ENCODE results near the gene ZNF549.

ZNF549 gene

DNA sequence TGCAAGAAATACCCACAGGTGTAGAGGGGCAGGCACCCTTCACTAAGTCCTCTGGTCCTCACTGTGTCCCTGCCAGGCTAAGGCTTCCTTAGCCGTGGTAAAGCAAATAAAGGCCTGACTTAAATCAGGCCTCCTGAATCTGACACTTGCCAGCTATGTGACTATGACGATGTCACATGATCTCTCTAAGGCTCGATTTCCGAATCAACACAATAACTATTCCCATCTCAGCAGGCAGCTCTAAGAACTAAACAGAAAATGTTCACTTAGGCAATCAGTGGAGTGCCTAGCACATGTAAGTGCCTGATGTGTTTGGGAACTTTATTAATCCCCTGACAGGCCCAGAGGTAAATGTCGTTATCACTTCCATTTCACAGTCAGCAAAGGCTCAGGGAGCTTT is 30.5 kb downstream of the ZNF549 start:
- Mint-ChIP-seq H3K27me3 (peaks cover 5% of the 10 kb centered on the region), H3K4me1 (peaks cover 30% of the 10 kb centered on the region), H3K4me3 (no peak overlapping the region), H3K9me3 (peaks cover 59% of the 10 kb centered on the region), H3K27ac (no peak overlapping the region), H3K36me3 (ENCODE audit: low read depth) (peaks cover 80% of the 10 kb centered on the region)
- DNase-seq = no peak
- no peak for ATAC-seq

DNA sequence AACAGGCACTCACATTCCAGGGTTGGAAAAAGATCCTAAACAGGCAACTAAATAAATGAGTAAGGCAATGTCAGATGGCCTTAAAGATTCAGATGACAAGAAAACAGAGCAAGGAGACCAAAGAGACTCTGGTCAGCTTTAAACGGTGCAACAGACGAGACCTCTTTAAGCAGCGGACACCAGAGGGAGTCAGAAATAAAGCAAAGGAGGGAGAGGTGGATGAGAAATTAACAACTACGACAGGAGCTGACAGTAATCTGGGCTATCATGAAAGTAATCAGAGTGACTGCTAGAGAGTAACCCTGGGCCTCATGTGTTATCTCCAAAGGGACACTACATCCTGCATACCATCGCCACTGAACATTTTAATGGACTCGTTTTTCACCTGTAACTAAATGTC is 31.4 kb downstream of the ZNF549 start:
- peaks cover 57% of the 10 kb centered on the region for H3K9me3 Mint-ChIP-seq
- peaks cover 73% of the 10 kb centered on the region for H3K36me3 Mint-ChIP-seq (ENCODE audit: low read depth)
- H3K4me3 Mint-ChIP-seq = peak overlapping the region; percentile 97
- peaks cover 7% of the 10 kb centered on the region for H3K27me3 Mint-ChIP-seq
- DNase-seq (no peak), ATAC-seq (no peak)
- peaks cover 30% of the 10 kb centered on the region for H3K4me1 Mint-ChIP-seq
- peak overlapping the region; percentile 90 for H3K27ac Mint-ChIP-seq

DNA sequence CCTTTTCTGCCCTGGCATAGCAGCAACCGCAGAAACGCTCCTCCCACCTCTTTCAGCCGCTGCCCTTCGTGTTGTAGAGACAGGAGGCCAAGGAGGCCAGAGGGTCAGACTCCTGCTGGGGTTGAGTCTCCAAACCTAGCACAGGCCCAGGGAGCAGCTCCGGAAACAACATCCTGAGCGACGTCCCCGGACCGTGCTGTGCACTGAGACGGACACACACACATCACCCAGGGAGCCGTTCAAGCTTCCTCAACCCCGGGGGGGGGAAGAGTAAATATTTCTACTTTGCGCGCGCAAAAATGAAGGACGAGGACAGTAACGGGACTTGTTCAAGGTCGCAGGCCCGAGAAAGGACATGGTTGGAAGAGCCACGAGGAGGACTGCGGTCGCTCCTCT is 31.9 kb downstream of the ZNF549 start:
- H3K4me3 Mint-ChIP-seq = peak overlapping the region; percentile 97
- DNase-seq (no peak), ATAC-seq (peak; percentile 31)
- peaks cover 8% of the 10 kb centered on the region for H3K27me3 Mint-ChIP-seq
- H3K27ac Mint-ChIP-seq = peak overlapping the region; percentile 90
- peaks cover 30% of the 10 kb centered on the region for H3K4me1 Mint-ChIP-seq
- H3K36me3 Mint-ChIP-seq (ENCODE audit: low read depth) = peaks cover 70% of the 10 kb centered on the region
- peaks cover 58% of the 10 kb centered on the region for H3K9me3 Mint-ChIP-seq

DNA sequence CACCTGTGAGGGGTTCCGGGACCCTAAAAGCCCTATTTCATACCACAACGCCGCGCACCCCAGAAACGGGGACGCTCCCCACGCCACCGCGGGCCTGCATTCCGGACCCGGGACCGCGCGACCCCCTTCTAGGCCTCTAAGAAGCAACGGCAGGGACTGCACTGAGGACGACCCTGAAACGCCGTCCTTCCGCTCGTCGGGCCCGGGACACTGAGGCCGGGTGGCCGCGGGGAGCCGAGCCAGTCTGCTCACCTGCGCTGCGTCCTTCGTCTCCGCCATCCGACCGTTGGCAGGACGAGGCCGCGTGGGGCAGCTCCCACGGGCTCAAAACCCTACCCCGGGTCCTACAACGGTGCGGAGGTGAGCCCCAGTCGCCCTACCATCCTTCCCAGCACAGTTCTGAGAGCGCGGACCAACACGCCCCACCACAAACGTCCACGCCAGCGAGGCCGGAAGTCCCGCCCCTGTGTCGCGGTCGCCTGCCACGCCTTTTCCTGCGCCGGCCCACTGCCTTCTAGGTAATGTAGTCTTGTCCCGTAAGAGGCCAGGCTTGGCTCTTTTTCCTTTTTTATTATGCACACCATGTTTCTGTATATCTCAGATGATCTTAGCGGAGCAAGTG is 32.4 kb downstream of the ZNF549 start, which contains the start of gene ZNF550:
TSS of gene ZNF550 (minus strand) at position 460 of the 622 bp plus-strand sequence. CDS start at position 279, 181 bp downstream.
- Mint-ChIP-seq H3K36me3 (ENCODE audit: low read depth) (peaks cover 65% of the 10 kb centered on the region), H3K27ac (peak within 1 kb of the TSS; percentile 90), H3K4me1 (peaks cover 30% of the 10 kb centered on the region), H3K9me3 (peaks cover 56% of the 10 kb centered on the region), H3K4me3 (peak within 1 kb of the TSS; percentile 97), H3K27me3 (peaks cover 8% of the 10 kb centered on the region)
- DNase-seq (peak; percentile 88), ATAC-seq (peak; percentile 99)

DNA sequence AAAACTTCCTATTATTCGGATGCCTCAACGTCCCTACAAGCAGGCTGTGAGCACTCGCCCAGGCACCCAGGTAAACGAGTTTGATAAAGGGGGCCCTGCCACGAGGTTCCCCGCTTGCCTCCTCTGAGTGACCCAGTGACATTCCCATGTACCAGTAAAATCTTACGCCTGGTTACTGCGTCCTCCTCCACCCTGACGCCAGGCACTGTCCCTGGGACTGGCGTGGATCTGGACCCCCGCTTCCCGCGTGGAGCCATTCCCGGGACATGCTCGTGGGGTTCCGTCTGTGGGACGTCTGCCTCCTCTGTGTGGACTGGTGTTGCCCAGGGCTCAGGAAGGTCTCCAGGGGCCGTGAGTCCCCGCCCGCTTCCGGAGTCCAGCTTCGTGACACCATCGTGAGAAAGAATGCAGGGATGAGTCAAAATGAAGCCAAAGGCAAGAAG is 32.9 kb downstream of the ZNF549 start:
- Mint-ChIP-seq H3K36me3 (ENCODE audit: low read depth) (peaks cover 62% of the 10 kb centered on the region), H3K9me3 (peaks cover 56% of the 10 kb centered on the region), H3K27me3 (peaks cover 8% of the 10 kb centered on the region), H3K27ac (peak overlapping the region; percentile 90), H3K4me1 (peaks cover 30% of the 10 kb centered on the region), H3K4me3 (peak overlapping the region; percentile 97)
- ATAC-seq = peak; percentile 5
- no peak for DNase-seq

DNA sequence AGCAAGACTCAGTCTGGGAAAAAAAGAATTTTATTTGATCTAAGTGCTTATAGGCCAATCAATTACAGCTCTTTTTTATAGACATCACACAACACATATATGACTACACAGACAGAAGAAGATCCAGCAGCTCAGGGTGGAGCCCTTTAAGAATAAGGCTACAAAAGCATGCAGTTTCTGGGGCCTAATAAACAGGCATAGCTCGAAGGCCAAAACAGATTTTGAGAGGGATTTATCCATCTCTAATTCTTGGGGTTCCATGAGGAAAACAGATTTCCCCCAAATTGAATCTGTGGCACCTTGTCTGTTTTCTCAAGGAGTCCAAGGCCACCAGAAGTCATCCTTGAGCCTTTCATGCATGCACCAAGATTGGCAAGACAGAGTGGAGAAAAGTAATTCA is 36.4 kb downstream of the ZNF549 start:
- ATAC-seq = no peak
- peaks cover 50% of the 10 kb centered on the region for H3K36me3 Mint-ChIP-seq (ENCODE audit: low read depth)
- peaks cover 8% of the 10 kb centered on the region for H3K27me3 Mint-ChIP-seq
- H3K4me1 Mint-ChIP-seq = peaks cover 16% of the 10 kb centered on the region
- H3K9me3 Mint-ChIP-seq = peaks cover 69% of the 10 kb centered on the region
- H3K4me3 Mint-ChIP-seq = no peak overlapping the region
- DNase-seq = no peak
- H3K27ac Mint-ChIP-seq = no peak overlapping the region

DNA sequence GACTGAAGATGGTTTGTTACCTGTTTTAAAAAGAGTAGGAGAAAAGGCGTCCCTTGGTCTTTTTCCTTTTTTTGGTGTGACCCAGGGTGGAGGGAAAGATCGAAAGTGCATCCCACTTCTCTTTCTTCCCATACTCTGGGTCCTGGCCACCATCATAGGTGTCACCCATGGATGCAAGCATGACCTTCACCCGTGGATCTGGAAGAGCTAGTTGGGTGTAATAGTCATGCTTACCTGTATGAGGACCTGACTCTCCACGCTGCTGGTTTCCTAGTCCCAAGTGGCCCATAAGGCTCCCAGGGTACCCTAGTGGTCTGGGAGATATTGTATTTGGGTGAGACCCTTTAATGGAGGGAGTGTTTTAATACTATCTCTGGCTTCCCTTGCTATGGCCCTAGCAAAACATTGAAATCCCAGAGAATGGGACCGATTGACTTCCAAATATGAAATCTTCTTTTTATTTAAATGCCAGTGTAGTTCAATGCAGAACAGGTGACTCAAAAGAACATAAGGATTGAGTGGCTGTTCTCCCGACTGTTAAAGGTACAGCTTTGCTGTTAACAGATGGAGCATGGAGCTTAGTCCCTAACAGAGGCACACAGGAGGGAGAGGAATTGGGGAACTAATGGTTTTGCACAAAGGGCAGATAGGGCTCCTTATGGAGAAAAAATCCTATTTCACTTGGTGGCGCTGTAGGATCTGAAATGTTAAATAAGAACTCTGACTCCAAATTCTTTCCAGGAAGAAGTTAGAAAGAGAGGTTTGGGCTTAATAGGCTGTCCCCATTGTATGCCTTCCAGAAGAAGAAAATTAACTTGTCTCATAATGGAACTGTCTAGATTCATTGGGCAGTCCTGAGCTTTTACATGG is 39.5 kb downstream of the ZNF549 start:
- H3K36me3 Mint-ChIP-seq (ENCODE audit: low read depth) = peaks cover 50% of the 10 kb centered on the region
- H3K9me3 Mint-ChIP-seq = peaks cover 74% of the 10 kb centered on the region
- H3K4me1 Mint-ChIP-seq = no peaks in the 10 kb centered on the region
- no peak for DNase-seq
- no peak overlapping the region for H3K4me3 Mint-ChIP-seq
- no peak overlapping the region for H3K27ac Mint-ChIP-seq
- no peak for ATAC-seq
- peaks cover 6% of the 10 kb centered on the region for H3K27me3 Mint-ChIP-seq

DNA sequence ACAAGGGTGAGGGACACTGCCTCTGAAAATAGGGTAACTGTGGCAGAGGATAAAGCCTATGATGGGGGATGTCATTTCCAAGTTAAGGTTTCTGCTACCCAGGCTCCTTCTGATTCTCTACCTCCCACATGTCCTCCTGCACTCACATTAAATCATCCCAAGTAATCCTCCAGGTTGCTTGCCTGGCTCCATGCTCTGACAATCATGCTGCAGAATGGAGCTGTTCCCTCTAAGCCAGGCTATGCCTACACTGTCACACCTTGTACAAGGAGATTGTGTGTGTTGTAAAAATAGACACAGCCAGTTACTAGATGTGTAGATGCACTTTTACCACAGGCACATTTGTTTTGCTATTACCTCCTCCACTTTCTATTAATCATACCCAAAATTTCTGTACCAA is 43.6 kb downstream of the ZNF549 start:
- no peaks in the 10 kb centered on the region for H3K4me1 Mint-ChIP-seq

DNA sequence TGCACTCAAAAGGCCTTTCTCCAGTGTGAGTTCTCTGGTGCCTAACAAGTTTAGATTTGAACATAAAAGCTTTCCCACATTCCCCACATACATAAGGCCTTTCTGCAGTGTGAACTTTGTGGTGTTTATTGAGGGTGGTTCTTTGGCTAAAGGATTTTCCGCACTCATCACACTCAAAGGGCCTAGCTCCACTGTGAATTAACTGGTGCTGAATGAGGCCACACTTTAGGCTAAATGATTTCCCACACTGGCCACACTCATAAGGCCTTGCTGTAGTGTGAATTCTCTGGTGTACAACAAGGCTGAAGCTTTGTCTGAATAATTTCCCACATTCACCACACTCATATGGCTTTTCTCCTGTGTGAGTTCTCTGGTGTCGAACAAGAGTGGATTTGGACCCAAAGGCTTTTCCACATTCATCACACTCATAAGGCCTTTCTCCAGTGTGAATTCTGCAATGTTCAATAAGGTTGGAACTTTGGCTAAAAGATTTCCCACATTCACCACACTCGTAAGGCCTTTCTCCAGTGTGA is 45.3 kb downstream of the ZNF549 start:
- H3K9me3 Mint-ChIP-seq = peaks cover 78% of the 10 kb centered on the region
- H3K27ac Mint-ChIP-seq = no peak overlapping the region
- ATAC-seq (no peak), DNase-seq (no peak)
- no peak overlapping the region for H3K4me3 Mint-ChIP-seq
- no peaks in the 10 kb centered on the region for H3K27me3 Mint-ChIP-seq
- peaks cover 78% of the 10 kb centered on the region for H3K36me3 Mint-ChIP-seq (ENCODE audit: low read depth)
- peaks cover 7% of the 10 kb centered on the region for H3K4me1 Mint-ChIP-seq

More for the DNA sequence above, 43.6 kb downstream of the ZNF549 start:
- H3K4me3 Mint-ChIP-seq = no peak overlapping the region
- H3K27ac Mint-ChIP-seq = no peak overlapping the region
- ATAC-seq (no peak), DNase-seq (no peak)
- H3K9me3 Mint-ChIP-seq = peaks cover 78% of the 10 kb centered on the region
- peaks cover 74% of the 10 kb centered on the region for H3K36me3 Mint-ChIP-seq (ENCODE audit: low read depth)
- no peaks in the 10 kb centered on the region for H3K27me3 Mint-ChIP-seq

DNA sequence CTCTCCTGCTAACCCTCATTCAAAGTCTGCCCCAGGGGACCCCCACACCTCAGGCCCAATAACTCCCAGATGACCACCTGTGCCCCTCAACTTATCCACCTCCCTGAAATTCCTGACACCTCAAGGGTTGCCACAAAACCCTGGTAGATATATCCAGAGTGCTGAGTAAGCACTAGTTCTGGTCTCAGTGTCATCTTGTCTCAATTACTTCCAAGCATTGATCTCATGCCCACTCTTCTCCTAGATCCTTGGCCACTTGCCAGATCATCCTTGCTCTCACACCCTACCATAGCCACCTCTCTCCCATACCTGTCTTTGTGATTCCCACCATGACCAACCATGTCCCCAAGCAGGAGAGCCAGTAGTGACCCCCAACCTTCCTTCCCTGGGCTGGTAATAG is 49.5 kb downstream of the ZNF549 start:
- H3K4me1 Mint-ChIP-seq = peaks cover 19% of the 10 kb centered on the region
- no peak overlapping the region for H3K27ac Mint-ChIP-seq
- no peak for ATAC-seq
- peaks cover 63% of the 10 kb centered on the region for H3K9me3 Mint-ChIP-seq
- no peaks in the 10 kb centered on the region for H3K27me3 Mint-ChIP-seq
- DNase-seq = no peak
- no peak overlapping the region for H3K4me3 Mint-ChIP-seq
- peaks cover 70% of the 10 kb centered on the region for H3K36me3 Mint-ChIP-seq (ENCODE audit: low read depth)

DNA sequence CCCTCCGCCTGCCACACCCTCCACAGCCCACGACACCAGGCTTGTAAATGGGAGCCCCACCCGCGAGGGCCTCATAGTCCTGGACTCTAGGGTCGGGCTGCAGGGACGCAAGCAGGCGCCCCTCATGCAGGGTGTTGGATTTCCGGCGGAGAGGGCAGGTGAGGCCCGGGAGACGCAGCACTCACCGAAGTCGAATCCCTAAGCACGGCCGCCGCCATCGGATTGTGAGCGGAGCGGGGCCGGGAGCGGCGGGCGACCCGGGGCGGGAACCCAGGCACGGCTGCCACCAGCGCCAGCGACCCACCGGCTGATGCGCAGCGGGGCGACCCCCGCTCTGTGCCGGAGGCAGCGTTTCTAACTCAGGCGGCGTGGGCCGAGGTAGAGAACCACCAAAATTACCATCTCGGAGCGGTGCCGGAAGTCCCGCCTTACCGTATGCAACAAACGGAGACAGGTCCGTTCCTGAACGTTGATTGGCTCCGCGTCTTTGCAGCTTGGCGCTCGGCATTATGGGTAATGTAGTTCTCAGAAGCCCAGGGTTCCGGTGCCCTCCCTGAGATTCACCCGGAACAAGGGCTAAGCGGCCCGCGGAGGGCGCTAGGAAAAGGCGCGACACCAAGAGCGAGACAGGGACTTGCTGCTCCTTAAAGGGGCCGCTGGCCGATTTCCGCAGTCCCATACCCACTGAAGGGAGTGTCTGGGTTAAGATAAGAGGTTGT is 51.5 kb downstream of the ZNF549 start, which contains the start of gene ZNF416:
TSS of gene ZNF416 (minus strand) at position 425 of the 719 bp plus-strand sequence. CDS start at position 218, 207 bp downstream.
- DNase-seq (peak; percentile 90), ATAC-seq (peak; percentile 95)
- peak within 1 kb of the TSS; percentile 81 for H3K27ac Mint-ChIP-seq
- H3K27me3 Mint-ChIP-seq = no peaks in the 10 kb centered on the region
- peak within 1 kb of the TSS; percentile 78 for H3K4me3 Mint-ChIP-seq
- peaks cover 56% of the 10 kb centered on the region for H3K36me3 Mint-ChIP-seq (ENCODE audit: low read depth)
- peaks cover 21% of the 10 kb centered on the region for H3K4me1 Mint-ChIP-seq
- H3K9me3 Mint-ChIP-seq = peaks cover 56% of the 10 kb centered on the region

DNA sequence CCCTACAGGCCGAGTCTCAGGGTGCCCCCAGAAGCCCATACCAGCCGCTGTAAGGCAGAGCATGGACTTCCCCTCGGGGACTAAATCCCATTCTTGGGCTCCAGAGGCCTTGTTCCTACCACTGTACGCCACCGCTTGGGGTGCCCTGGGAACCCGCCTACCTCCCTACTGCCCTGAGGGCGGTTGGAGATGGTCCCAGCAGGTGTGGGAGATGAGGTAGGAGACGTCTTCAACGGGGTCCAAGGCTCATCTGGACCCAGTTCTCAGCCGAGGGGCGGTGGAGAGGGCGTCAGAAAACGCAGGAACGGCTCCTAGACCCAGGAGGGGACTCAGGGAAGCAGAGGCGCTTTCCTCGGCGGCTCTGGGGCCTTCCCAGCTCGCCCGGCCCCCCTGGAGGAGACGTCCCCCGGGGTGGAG is 56.0 kb downstream of the ZNF549 start:
- H3K9me3 Mint-ChIP-seq = peaks cover 50% of the 10 kb centered on the region
- H3K4me1 Mint-ChIP-seq = peaks cover 19% of the 10 kb centered on the region
- H3K27ac Mint-ChIP-seq = no peak overlapping the region
- ATAC-seq (no peak), DNase-seq (no peak)
- peaks cover 49% of the 10 kb centered on the region for H3K36me3 Mint-ChIP-seq (ENCODE audit: low read depth)
- H3K4me3 Mint-ChIP-seq = no peak overlapping the region
- no peaks in the 10 kb centered on the region for H3K27me3 Mint-ChIP-seq

DNA sequence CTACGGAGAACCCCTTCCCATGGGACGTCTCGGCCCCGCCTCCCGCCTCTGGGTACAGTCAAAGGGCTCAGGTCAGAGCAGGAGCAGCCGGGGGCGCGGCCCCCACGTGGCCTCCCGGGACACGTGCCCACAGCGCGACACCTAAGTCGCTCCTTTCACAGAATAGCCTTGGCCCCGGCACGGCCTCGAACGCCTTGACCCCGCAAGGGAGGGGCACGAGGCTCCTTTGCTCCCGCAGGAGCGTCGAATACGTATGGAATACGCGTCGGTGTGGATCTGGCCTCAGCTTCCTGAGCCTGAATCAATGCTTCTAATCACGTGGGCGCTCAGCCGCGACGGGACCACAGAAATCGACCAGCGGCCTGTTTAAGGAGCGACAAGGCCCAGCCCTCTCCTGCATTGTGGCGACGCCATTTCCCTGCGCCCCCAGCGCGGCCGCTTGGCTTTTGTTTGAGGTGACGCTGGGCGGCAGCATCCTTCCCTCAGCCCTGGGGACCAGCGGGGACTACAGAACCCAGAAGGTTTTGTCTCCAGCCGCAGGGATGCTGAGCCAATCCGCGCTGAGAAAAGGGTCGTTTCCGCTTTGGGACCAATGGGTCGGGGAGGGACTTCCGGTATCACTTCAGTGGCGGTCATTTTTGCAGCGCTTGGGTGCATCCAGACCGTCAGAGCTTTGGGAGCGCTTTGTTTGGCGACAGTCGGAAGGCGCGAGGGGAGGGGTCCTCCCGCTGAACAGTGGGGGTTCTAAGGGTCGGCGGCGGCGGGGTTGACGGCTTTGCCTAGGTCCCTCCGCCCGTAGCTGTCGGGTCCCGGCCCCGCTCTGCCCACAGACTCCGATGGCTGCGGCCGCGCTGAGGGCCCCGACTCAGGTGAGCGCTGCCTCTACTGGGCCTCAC is 56.6 kb downstream of the ZNF549 start, which contains the start of gene ZIK1:
TSS of gene ZIK1 (plus strand) at position 625 of the 896 bp plus-strand sequence. CDS start at position 837, 212 bp downstream.
- peak; percentile 78 for DNase-seq
- H3K27ac Mint-ChIP-seq = peak within 1 kb of the TSS; percentile 79
- peaks cover 18% of the 10 kb centered on the region for H3K4me1 Mint-ChIP-seq
- H3K9me3 Mint-ChIP-seq = peaks cover 55% of the 10 kb centered on the region
- peak; percentile 89 for ATAC-seq
- peaks cover 56% of the 10 kb centered on the region for H3K36me3 Mint-ChIP-seq (ENCODE audit: low read depth)
- H3K4me3 Mint-ChIP-seq = peak within 1 kb of the TSS; percentile 91
- H3K27me3 Mint-ChIP-seq = no peaks in the 10 kb centered on the region

Measured in activated naive CD8-positive, alpha-beta T cell treated with anti-CD3 and anti-CD28 coated beads, Interleukin-2, amount 50 U/mL, for 24 hours (primary cell).